Measurements from ENCODE around the gene AP2B1.
"Not testable (repeated sequence)": the region's sequence is repeated elsewhere in the genome, so short reads cannot be mapped to it uniquely, and the experiment has no call there.

The AP2B1 gene

DNA sequence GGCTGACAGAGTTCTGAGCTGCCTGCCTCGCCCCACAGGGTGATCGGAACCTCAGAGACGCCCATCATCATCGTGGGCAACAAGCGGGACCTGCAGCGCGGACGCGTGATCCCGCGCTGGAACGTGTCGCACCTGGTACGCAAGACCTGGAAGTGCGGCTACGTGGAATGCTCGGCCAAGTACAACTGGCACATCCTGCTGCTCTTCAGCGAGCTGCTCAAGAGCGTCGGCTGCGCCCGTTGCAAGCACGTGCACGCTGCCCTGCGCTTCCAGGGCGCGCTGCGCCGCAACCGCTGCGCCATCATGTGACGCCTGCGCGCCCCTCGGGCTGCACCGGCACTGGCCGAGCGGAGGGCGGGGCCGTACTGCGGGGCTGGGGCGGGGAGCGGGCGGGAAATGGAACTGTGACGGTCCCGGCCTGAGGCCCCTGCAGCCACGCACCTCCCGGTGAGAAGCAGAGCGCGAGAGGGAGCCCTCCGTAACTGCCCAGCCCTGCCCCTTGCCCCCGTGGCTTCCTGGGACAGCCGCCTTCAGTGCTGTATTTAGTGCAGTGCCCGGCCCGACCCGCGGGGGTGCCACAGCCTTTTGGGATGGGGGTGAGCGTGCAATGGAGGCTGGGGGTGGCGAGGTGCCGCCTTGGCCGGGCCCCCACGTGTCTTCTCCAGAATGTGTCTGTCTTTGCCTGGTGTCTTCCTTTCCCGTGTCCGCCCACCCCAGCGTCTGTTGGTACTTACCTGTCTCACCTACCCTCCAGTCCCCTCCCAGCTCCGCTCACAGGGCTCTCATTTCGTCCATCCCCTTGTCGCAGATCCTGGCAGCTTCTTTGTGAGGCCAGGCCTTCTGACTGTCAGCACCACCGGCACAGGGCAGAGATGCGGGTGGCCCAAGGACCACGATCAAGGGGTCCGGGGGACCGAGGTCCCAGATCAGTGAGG, 154.1 kb downstream of the AP2B1 start:
- DNase-seq (ENCODE audit: insufficient read length, low spot score) = no peak
- no peak for TF ChIP-seq POLR2A (IDR thresholded peaks at IDR 0.05; ENCODE audit: low read depth, low read length)
- no peak for FAIRE-seq

DNA sequence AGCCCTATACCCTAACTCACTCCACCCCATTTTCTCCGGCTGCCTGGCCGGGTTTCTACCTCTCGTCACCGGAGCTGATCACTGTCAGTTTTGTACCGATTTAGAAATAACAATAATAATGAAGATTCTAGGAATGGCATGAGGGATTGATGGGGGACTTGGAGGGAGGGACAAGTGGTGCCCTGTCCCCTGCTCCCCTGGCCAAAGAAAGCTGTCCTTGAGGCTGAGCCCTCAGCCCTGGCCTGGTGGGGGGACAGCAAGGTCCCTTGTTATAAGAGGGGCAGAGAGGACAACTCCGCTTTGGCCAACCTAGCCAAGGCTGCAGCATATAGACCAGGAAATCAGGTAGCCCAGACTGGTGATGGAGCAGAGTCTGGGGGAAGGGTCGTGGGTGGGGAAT, 155.4 kb downstream of the AP2B1 start:
- FAIRE-seq = no peak
- DNase-seq (ENCODE audit: insufficient read length, low spot score) = no peak
- TF ChIP-seq POLR2A (IDR thresholded peaks at IDR 0.05; ENCODE audit: low read depth, low read length) = no peak

DNA sequence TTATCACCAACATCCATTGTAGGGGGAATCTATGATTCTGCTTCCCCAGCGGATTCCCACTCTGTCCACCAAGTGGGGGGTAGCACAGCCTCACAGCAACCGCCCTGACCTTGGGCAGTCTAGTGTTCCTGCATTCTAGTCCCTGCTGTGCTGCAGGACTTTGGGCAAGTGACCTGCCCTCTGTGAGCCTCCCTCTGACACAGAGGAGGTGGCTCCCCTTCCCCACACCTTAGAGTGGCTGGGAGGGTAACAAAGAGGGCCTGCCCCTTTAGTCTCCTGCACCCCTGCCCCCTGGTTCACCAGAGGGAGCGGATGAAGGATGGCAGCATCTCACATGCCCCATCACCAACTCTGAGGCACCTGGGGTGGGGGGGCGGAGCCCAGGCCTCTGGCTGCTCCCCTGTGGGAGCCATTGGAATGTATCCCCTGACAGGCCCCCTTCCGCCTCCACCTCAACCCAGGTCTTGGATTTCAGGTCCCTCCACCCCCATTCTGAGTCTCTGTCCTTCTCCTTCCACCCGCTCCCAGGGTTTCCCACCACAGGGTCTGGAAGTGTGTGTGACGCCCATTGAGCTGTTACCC, 155.9 kb downstream of the AP2B1 start:
- DNase-seq (ENCODE audit: insufficient read length, low spot score) (no peak), FAIRE-seq (no peak)
- no peak for TF ChIP-seq POLR2A (IDR thresholded peaks at IDR 0.05; ENCODE audit: low read depth, low read length)

DNA sequence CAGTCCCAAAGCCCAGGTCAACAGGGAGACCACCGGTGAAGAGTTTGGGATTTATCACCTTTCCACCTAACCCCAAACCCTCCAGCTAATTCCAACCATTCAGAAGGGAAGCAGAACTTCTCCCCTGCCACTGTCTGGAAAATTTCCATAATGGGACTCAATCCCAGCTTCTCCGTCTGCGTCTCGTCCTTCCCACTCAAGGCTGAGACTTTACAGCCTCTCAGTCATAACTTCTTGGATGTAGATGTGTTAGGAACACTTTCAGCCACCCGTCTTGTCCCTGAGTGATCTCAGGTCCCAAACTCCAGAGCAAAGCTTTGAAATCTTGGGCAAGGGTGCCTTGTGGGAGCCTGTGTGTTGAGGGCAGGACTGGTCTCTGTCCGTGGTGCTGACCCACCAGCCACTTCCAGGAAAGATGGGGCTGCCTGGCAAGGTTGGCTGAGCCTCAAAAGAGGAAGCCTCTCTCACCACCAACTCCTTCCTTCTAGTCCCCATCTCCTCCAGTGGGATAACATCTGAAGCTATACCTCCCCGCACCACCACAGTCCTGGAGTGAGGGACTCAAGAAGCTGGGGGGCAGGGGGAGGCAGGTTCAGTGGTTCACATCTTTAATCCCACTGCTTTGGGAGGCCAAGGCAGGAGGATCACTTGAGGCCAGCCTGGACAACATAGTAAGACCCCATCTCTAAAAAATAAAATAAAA, 156.7 kb downstream of the AP2B1 start:
- no peak for FAIRE-seq

DNA sequence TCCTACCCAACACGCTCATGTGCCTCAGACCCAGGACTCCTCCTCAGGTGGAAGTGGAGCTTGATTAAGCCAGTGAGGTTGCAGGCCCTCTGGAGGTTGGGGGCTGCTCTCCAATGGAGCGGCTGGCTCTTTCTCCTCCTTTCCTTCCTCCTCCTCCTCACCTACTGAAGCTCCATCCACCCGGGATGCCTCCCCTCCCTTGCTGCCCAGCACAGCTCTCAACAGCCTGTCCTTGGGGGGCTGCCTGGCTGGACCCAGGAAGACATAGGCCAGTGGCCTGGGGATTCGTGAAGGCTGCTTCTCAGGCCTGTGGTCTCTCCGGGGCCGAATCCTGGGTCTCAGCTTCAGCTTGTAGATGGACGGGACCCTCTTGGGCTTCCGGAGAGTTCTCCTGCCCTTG, 157.7 kb downstream of the AP2B1 start:
- no peak for DNase-seq (ENCODE audit: insufficient read length, low spot score)
- TF ChIP-seq POLR2A (IDR thresholded peaks at IDR 0.05; ENCODE audit: low read depth, low read length) = no peak
- FAIRE-seq = no peak

More for the DNA sequence above, 156.7 kb downstream of the AP2B1 start:
- TF ChIP-seq POLR2A (IDR thresholded peaks at IDR 0.05; ENCODE audit: low read depth, low read length) = no peak
- peak; percentile 77 for DNase-seq (ENCODE audit: insufficient read length, low spot score)

DNA sequence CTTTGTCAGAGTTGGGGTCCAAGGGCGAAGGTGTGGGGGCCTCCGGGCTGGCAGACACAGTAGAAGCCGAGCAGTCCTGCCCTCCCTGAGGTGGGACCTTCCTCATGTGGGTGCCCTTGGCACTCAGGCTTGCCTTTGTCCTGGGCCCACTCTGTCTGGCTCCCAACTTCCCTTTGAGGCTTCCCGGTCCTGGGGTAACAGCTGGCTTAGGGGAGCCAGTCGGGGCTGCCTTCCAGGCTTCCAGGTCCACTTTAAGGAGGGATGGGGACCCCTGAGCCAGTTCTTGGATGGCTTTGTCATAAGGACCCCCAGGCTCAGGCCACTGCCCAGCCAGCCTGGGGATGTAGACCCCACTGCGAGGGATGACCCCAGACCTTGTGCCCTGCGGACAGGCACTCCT, 158.1 kb downstream of the AP2B1 start:
- FAIRE-seq (no peak), DNase-seq (ENCODE audit: insufficient read length, low spot score) (no peak)
- TF ChIP-seq POLR2A (IDR thresholded peaks at IDR 0.05; ENCODE audit: low read depth, low read length) = no peak

DNA sequence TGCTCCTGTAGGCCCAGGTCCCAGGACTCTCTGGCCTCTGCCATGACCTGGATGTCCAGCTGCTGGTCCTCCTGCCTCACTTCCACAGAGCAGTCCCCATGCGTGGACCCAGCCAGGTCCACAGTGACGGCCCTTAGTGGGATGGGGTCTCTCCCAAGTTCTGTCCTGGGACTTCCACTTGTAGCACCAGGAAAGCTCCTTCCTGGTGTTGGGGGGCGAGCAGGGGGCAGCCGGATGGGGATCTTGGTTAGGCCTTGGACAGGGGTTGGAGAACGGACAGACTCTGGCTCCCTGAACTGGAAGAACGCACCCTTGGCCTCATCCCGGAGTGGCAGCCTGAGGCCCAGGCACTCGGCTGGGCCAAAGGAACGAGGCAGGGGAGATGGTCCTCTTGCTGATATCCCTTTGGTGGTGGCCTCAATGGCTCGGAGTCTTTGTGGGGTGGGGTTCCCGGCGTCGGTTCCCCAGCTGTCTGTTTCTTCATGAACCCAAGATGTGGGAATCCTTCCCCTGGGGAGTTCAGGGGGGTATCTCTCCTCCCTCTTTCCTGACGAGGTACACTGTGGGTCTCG, 158.7 kb downstream of the AP2B1 start:
- DNase-seq (ENCODE audit: insufficient read length, low spot score) (no peak), FAIRE-seq (no peak)
- TF ChIP-seq POLR2A (IDR thresholded peaks at IDR 0.05; ENCODE audit: low read depth, low read length) = no peak

DNA sequence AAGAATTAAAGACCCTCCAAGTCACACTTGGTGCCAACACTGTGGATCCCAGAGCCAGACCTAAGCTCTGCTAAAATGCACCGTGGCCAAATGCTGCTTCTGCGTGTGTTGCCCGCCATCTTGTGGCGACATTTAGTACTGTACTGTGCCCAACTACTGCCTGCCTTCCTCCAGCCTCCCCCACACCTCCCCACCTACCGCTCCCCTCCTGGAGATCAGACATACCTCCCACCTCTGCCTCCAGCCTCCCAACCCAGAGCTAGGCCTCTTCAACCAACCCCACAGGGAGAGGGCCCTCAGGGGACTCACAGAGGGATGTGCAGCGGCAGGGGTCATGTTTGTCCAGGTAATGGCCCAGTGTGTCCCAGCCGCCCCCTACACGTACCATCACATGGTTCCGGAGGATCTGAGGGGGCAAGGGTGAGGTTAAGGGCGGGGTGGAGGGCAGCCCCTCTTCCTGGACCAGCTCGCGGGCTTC, 160.5 kb downstream of the AP2B1 start:
- TF ChIP-seq POLR2A (IDR thresholded peaks at IDR 0.05; ENCODE audit: low read depth, low read length) = no peak
- DNase-seq (ENCODE audit: insufficient read length, low spot score) (peak; percentile 92), FAIRE-seq (no peak)

DNA sequence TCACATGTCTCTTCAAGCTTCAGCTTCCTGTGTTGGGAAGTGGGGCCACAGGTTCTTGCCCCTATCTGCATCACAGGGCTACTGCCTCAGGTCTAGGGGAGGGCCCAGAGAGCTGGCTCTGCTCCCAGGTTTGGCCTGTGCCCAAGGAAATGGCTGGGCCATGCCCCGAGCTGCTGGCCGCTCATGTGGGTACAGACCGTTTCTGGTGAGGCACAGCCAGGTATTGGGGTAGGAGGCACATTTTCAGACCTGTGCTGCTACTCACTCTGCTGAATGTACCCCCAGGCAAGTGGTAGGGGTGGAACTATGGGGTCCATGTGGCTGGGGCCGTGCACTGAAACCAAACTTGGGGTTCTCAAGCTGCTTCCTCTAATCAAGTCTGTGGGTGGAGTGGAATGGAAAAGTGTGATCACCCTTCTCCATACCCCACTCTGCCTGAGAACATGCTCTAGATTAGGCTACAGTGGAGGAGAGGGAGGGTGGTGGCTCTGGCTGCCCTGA, 161.3 kb downstream of the AP2B1 start:
- no peak for TF ChIP-seq POLR2A (IDR thresholded peaks at IDR 0.05; ENCODE audit: low read depth, low read length)
- no peak for FAIRE-seq

DNA sequence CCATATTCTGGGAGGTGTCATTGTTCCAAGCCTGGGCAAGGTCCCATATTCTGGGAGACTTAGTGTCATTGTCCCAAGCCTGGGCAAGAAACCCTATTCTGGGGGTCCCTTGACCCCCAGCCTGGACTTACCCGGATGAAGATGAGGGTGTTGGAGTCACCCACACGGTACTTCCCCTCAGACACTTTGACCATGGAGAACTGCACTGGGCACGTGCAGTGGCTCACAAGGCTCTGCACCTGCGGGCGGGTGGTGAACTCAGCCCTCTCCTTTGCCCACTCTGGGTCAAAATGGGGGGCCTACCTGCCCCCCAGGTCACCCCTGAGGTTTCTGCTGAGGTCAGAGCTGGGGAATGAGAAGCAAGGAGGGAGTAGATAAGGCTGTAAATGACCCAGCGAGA, 161.9 kb downstream of the AP2B1 start:
- no peak for TF ChIP-seq POLR2A (IDR thresholded peaks at IDR 0.05; ENCODE audit: low read depth, low read length)
- no peak for DNase-seq (ENCODE audit: insufficient read length, low spot score)
- no peak for FAIRE-seq

More for the DNA sequence above, 161.3 kb downstream of the AP2B1 start:
- peak; percentile 73 for DNase-seq (ENCODE audit: insufficient read length, low spot score)

DNA sequence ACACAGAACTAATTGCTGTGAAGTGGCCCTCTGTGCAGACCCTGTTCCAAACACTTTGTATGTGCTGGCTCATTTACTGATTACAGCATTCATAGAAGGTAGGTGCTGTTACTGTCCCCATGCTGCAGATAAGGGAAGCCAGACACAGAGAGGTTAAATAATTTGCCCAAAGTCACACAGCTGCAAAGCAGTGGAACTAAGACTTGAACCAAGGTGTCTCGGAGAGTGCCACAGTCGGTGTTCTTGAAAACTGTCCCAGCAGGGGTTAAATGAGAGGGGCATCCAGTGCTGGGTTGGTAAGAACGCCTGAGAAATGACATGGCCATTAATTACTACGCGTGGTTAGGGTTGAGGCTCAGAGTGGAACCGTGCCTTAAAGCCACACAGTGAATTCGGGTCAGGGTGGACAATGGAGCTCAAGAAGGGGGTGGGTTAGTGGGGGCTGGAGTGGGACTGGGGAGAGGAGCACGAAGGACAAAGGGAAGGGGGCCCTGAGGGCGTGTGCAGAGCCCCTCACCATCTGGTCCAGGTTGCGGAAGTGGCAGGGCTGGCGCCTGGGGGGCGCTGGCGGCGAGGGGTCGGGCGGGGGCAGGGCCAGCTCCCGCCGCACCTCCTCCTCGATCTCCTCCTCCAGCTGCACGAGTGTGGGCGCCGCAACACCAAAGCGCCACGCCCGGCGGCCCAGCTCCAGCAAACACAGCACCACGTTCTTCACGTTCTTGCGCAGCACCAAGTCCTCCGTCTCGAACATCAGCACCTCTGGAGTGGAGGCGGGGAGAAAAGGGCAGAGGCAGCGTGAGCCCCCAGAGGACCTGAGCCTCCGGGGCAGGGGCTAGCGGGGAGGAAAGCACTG, 162.7 kb downstream of the AP2B1 start:
- FAIRE-seq (no peak), DNase-seq (ENCODE audit: insufficient read length, low spot score) (no peak)
- no peak for TF ChIP-seq POLR2A (IDR thresholded peaks at IDR 0.05; ENCODE audit: low read depth, low read length)

DNA sequence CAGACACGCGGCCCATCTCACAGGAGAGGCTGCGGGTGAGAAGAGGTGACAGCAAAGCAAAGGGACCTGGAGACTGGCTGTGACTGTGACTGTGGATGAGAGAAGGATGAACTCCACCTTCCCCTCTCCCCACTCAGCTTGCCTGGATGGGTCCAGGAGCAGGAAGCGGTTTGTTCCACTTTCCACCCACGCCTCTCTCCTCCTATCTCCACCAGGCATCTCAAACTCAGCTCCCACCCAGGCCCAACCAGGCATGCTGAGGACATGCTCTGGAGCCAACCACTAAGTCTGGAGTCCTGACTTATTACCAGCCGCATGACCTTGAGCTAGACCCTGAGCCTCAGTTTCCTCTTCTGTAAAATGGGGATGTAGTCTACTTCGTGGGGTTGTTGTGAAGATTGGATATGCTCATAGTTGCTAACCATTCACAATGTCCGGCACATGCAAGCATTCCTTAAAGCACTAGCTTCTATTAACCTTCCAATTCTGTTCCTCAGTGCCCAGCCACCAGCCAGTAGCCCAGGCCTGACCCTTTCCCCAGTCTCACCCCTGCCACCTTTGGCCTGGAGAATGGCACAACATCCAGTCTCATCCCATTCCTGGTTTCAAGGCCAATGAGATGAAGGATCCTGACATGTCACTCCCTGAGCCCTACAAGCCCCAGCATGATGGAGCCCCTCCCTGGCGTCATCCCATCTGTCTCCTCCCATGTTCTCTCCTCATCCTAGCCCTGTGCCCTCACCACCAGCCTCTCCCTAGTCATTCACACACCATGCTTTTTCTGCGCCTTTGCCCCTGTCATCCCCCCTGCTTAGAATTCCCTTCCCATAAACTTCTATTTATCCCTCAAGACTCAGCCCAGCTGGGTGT, 163.6 kb downstream of the AP2B1 start:
- FAIRE-seq = no peak
- TF ChIP-seq POLR2A (IDR thresholded peaks at IDR 0.05; ENCODE audit: low read depth, low read length) = no peak
- DNase-seq (ENCODE audit: insufficient read length, low spot score) = no peak

DNA sequence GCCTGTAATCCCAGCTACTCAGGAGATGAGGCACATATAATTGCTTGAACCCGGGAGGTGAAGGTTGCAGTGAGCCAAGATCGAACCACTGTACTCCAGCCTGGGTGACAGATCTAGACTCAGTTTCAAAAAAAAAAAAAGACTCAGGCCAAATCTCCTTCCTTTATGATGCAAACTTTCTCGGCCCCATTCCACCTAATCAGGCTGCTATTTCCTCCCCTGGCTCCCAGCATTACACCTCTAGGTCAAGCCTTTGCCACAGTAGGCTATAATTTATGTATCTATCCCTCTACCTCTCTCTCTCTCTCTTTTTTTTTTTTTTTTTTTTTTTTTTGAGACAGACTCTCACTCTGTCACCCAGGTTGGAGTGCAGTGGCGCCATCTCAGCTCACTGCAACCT, 164.4 kb downstream of the AP2B1 start:
- FAIRE-seq = not testable (repeated sequence)

More for the DNA sequence above, 164.4 kb downstream of the AP2B1 start:
- not testable (repeated sequence) for DNase-seq (ENCODE audit: insufficient read length, low spot score)

Data from H54 (cell line).